ENCODE results near the gene PPA2.

PPA2 gene

DNA sequence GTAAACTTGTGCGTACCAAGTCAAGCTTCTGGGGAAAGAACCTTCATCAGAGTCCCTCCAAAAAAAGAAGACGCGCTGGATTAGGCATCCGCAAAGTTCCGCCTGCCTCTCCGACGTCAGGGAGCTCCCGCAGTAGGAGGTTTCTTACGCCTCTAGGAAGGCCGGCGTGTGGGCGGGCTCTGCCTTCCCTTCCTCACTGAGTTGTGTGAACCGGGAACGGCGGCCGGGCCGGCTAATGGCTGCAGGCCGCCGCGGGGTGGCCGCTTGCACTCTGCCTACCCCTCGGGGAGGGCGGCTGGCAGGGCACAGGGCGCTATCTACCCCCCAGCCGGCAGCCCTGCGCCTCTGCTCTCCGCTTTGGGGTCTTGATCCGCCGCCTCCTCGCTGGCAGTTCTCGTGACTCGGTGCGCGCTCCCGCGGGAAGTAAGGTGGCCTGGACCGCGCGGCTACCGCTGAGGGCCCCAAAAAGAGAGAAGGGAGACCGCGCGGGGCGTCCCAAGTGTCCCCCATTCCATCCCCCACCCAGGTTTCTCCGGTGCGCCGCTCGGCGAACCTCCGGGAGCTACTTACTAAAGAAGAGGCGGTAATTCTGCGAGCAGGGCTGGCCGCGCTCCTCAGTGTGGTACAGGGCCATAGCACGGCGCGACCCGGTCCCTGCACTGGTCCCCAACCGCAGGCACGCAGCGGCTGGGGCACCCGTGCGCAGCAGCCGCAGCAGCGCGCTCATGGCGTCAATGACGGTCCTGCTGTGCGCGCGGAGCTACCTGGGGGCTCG, at the start of gene PPA2:
PPA2 (minus strand) TSS at position 739 of the 775 bp plus-strand sequence; CDS start at position 727, 12 bp downstream.
- DNase-seq (ENCODE audit: low read depth), result peak; percentile 74
- peak within 1 kb of the TSS; percentile 89 for H3K4me3 ChIP-seq (ENCODE audit: low read depth, low read length)
- in situ Hi-C loops (cut with HindIII; ENCODE audit: low sequenced_read_pairs), result no loop called here
- TF ChIP-seq, protein P1, sequence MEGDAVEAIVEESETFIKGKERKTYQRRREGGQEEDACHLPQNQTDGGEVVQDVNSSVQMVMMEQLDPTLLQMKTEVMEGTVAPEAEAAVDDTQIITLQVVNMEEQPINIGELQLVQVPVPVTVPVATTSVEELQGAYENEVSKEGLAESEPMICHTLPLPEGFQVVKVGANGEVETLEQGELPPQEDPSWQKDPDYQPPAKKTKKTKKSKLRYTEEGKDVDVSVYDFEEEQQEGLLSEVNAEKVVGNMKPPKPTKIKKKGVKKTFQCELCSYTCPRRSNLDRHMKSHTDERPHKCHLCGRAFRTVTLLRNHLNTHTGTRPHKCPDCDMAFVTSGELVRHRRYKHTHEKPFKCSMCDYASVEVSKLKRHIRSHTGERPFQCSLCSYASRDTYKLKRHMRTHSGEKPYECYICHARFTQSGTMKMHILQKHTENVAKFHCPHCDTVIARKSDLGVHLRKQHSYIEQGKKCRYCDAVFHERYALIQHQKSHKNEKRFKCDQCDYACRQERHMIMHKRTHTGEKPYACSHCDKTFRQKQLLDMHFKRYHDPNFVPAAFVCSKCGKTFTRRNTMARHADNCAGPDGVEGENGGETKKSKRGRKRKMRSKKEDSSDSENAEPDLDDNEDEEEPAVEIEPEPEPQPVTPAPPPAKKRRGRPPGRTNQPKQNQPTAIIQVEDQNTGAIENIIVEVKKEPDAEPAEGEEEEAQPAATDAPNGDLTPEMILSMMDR (IDR thresholded peaks at IDR 0.05; ENCODE audit: low read depth, low read length, missing control alignments), result no peak

DNA sequence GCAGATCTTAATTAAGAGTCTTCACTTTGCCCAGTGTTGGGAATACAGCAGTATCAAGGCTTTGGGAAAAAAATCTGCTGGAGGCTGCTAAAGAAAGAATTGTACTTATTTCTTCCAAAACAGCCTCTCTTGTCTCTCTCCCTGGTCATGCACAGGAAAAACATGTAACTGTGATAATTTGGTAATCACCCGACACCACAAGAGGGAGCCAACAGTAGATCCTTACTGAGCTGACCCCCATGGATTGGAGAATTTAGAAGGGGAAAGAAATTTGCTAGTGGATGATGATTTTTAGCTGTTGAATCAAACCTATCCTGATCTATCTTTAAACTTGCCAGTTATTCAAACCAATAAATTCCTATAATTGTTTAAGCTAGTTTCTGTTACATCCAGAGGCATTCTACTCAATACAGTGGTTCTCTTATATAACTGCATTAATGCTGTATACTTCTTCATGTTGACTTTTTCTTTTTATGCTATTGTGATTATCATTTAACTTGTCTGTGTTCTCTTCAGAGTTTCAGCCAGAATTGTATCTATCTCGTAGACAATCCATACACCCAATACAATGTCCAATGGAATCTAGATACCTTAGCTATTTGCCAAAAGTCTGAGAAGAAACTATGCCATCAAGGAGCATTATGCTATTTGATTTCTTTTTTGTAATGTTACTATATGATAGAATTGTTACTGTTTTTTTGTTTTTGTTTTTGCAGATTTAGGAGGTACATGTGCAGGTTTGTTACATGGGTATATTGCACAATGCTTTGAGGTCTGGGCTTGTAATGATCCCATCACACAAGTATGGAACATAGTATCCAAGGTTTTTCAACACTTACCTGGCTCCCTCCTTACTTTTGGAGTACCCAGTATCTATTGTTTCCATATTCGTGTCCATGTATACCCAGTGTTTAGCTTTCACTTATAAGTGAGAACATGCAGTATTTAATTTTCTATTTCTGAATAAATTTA, 47.2 kb upstream of the PPA2 start:
- peak; percentile 47 for DNase-seq (ENCODE audit: low read depth)
- in situ Hi-C loops (cut with HindIII; ENCODE audit: low sequenced_read_pairs), result no loop called here
- H3K4me3 ChIP-seq (ENCODE audit: low read depth, low read length), result no peak overlapping the region
- TF ChIP-seq, protein P1 (IDR thresholded peaks at IDR 0.05; ENCODE audit: low read depth, low read length, missing control alignments), result peak; percentile 78

DNA sequence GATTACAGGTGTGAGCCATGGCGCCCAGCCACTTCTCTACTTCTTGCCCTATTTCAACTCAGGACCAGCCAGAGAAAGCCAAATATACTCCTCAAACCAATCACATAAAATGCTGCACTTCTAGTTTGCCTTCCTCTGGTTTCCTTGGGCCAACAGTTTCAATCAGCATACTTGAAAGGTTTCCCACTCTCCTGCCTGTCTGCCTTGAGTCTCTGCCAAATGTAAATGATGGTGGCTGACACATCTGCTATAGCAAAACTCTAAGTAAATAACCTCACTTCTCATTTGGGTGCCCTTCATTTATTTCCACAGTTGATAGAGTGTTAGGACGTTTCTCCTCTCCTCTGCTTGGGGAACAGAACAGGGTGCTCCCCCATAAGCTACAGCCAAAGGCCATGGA, 36.4 kb upstream of the PPA2 start:
- no peak overlapping the region for H3K4me3 ChIP-seq (ENCODE audit: low read depth, low read length)
- TF ChIP-seq, protein P1 (IDR thresholded peaks at IDR 0.05; ENCODE audit: low read depth, low read length, missing control alignments), result no peak
- in situ Hi-C loops (cut with HindIII; ENCODE audit: low sequenced_read_pairs), result no loop called here
- DNase-seq (ENCODE audit: low read depth), result no peak

DNA sequence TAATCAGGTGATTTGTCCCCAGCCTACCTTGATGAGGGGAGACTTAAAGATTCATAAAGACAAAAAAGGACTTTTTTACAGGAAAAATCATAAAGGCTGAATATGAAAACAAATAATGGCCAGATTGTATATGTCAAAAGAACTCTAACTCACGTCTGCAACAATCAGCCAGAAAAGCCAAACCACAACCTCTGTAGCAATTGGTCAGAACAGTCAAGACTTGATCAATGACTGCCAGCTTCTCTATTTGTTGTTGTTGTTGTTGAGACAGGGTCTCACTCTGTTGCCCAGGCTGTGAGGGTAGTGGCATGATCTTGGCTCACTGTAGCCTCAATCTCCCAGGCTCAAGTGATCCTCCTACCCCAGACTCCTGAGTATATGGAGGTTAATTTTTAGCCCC, 35.9 kb upstream of the PPA2 start:
- TF ChIP-seq, protein P1 (IDR thresholded peaks at IDR 0.05; ENCODE audit: low read depth, low read length, missing control alignments), result no peak
- no peak overlapping the region for H3K4me3 ChIP-seq (ENCODE audit: low read depth, low read length)
- in situ Hi-C loops (cut with HindIII; ENCODE audit: low sequenced_read_pairs), result no loop called here
- no peak for DNase-seq (ENCODE audit: low read depth)

DNA sequence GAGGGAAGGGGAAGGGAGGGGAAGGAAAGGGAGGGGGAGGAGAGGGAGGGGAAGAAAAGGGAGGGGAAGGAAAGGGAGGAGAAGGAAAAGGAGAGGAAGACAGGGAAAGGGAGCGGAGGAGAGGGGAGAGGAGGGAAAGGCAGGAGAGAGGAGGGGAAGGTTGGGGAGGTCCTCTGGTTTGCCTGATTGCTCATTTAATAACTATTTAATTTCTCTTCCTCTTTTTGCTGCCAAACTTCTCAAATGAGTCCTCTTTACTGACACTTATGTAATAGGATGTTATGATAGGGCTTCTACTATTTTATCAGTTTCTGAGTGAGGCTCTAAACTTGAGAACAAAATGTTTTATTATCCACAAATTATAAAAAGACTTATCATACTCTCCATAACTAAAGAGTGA, 35.4 kb upstream of the PPA2 start:
- H3K4me3 ChIP-seq (ENCODE audit: low read depth, low read length), result no peak overlapping the region
- no peak for DNase-seq (ENCODE audit: low read depth)
- in situ Hi-C loops (cut with HindIII; ENCODE audit: low sequenced_read_pairs), result no loop called here
- TF ChIP-seq, protein P1 (IDR thresholded peaks at IDR 0.05; ENCODE audit: low read depth, low read length, missing control alignments), result no peak

DNA sequence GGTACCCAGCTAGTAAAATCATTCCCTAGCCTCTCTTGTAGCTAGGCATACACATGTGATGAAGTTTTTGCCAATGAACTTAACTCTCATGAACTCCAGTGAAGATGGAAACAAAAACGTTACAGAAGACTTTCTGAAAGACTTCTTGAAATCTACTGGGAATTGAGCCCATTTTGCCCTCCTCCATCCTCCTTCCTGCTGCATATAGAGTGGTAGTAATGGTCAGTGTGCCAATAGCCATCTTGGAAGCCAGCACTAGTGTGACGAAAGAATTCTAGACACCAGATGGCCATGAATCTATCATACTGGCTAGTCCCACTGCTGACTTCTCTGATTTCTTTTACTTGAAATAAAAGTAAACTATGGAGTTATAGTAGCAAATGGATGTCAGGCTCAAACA, 30.9 kb upstream of the PPA2 start:
- TF ChIP-seq, protein P1 (IDR thresholded peaks at IDR 0.05; ENCODE audit: low read depth, low read length, missing control alignments), result no peak
- no peak overlapping the region for H3K4me3 ChIP-seq (ENCODE audit: low read depth, low read length)
- no peak for DNase-seq (ENCODE audit: low read depth)
- in situ Hi-C loops (cut with HindIII; ENCODE audit: low sequenced_read_pairs), result no loop called here
